ENCODE data around the gene MUC5AC.
"Not testable (repeated sequence)": the region's sequence is repeated elsewhere in the genome, so short reads cannot be mapped to it uniquely, and the experiment has no call there.

The MUC5AC gene

GRCh38 chr11:1244557-1244956 lies 86.8 kb downstream of the MUC5AC start:
- not testable (repeated sequence) for H3K36me3 Mint-ChIP-seq (ENCODE audit: low read depth); H3K27me3 Mint-ChIP-seq (ENCODE audit: low read depth); H3K4me3 Mint-ChIP-seq; H3K4me1 Mint-ChIP-seq (ENCODE audit: low read depth); H3K27ac Mint-ChIP-seq
- peaks cover 11% of the 10 kb centered on the region for H3K9me3 Mint-ChIP-seq

- H3K4me1 Mint-ChIP-seq (ENCODE audit: low read depth); H3K27me3 Mint-ChIP-seq (ENCODE audit: low read depth); H3K27ac Mint-ChIP-seq; H3K36me3 Mint-ChIP-seq (ENCODE audit: low read depth); H3K4me3 Mint-ChIP-seq: not testable (repeated sequence)
- peaks cover 14% of the 10 kb centered on the region for H3K9me3 Mint-ChIP-seq
Observed at GRCh38 chr11:1245717-1246116, 88.0 kb downstream of the MUC5AC start.

GRCh38 chr11:1246301-1246700 lies 88.5 kb downstream of the MUC5AC start:
- H3K4me3 Mint-ChIP-seq; H3K27me3 Mint-ChIP-seq (ENCODE audit: low read depth); H3K36me3 Mint-ChIP-seq (ENCODE audit: low read depth); H3K4me1 Mint-ChIP-seq (ENCODE audit: low read depth); H3K27ac Mint-ChIP-seq: not testable (repeated sequence)
- H3K9me3 Mint-ChIP-seq, result peaks cover 20% of the 10 kb centered on the region

GRCh38 chr11:1247026-1247425 lies 89.3 kb downstream of the MUC5AC start:
- H3K4me3 Mint-ChIP-seq; H3K36me3 Mint-ChIP-seq (ENCODE audit: low read depth); H3K27me3 Mint-ChIP-seq (ENCODE audit: low read depth); H3K4me1 Mint-ChIP-seq (ENCODE audit: low read depth); H3K27ac Mint-ChIP-seq: not testable (repeated sequence)
- peaks cover 27% of the 10 kb centered on the region for H3K9me3 Mint-ChIP-seq

GRCh38 chr11:1248951-1249350 lies 91.2 kb downstream of the MUC5AC start:
- H3K9me3 Mint-ChIP-seq, result peaks cover 24% of the 10 kb centered on the region
- not testable (repeated sequence) for H3K27me3 Mint-ChIP-seq (ENCODE audit: low read depth); H3K27ac Mint-ChIP-seq; H3K4me1 Mint-ChIP-seq (ENCODE audit: low read depth); H3K36me3 Mint-ChIP-seq (ENCODE audit: low read depth); H3K4me3 Mint-ChIP-seq

- not testable (repeated sequence) for H3K27me3 Mint-ChIP-seq (ENCODE audit: low read depth); H3K36me3 Mint-ChIP-seq (ENCODE audit: low read depth); H3K4me3 Mint-ChIP-seq; H3K27ac Mint-ChIP-seq; H3K4me1 Mint-ChIP-seq (ENCODE audit: low read depth)
- peaks cover 24% of the 10 kb centered on the region for H3K9me3 Mint-ChIP-seq
Observed at GRCh38 chr11:1250411-1250810, 92.7 kb downstream of the MUC5AC start.
